Activated CD8-positive, alpha-beta memory T cell treated with anti-CD3 and anti-CD28 coated beads, Interleukin-2, amount 50 U/mL, for 24 hours (primary cell): ENCODE measurements around the gene NLRP12.
"Not testable (repeated sequence)": the region's sequence is repeated elsewhere in the genome, so short reads cannot be mapped to it uniquely, and the experiment has no call there.

Experiments used
- DNase-seq: peaks from one replicate; pipeline ENCODE4 v3.0.0-alpha.2; 2020; ENCODE audit errors: extremely low read depth

Gene NLRP12

DNA sequence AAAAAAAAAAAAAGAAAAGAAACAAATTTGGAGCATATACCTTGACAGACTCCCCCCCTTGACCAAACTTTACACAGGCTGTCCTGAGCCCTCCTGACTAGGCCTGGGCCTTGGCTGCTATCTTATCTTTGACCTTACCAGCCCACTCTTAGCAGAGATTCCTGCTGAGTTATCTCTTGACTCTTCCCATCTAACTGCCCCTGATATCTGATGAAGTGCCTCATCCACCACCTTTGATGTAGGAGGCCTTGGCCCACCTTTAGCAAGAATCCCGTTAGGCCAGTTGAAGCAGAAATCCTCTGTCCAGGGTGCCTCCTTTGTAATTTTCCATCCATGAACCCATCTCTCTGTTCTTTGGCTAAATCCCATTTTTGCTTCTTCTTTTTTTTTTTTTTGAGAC is 43.6 kb downstream of the NLRP12 start:
- no peak for DNase-seq

DNA sequence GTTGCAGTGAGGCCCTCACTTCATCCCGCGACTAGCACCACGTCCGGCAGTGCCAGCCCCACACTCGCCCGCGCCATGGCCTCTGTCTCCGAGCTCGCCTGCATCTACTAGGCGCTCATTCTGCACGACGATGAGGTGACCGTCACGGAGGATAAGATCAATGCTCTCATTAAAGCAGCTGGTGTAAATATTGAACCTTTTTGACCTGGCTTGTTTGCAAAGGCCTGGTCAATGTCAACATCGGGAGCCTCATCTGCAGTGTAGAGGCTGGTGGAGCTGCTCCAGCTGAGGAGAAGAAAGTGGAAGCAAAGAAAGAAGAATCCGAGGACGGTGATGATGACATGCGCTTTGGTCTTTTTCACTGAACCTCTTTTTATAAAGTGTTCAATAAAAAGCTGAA is 48.6 kb downstream of the NLRP12 start:
- DNase-seq = no peak

DNA sequence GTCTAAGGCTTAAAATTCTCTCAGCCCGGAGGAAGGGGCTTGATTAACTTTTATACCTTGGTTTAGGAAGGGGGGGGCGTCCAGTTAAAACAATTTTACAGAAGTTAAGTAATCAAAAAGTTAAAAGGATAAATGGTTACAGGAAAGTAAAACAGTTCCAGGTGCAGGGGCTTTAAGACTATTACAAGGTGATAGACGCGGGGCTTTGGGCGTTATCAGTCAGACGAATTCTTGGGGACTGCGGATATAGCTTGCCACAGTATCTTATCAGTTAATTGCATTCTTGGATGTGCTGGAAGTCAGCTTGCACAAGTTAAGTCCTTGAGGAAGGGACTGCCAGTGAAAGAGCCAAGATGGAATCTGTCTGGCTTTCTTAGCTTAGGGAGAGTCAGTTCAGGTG is 49.6 kb downstream of the NLRP12 start:
- DNase-seq = not testable (repeated sequence)

DNA sequence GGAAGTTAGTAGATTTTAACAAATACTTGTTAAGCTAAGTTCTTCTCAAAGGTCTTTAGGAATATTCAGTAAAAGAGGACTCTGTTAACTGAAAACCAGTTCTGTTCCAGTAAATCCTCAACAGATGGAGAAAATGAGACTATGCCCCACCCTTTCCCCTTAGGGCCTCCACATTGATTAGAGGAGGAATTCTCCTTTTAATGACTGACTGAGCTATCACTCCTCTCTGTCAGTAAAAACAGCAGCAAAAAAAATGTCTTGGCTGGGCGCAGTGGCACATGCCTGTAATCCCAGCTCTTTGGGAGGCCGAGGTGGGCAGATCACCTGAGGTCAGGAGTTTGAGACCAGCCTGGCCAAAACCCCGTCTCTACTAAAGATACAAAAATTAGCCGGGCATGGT is 50.1 kb downstream of the NLRP12 start:
- DNase-seq = no peak

DNA sequence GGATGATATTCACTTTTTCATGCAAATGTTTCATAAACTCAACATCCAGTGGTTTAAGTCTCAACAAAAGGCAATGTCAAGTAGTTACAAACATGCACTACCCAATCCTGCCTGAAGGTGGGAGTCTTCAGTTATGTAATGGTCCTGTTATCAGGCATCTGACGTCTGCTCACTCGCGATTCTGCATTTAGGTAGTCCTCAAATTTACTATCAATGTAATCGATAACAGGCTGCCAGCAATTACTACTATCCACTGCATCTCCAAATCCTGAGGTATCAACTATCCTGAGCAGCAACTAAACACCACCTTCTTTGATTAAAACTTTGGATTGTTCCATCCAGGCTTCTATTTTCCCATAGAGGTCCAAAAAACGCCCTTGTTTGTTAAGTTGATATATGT is 51.2 kb downstream of the NLRP12 start:
- peak; percentile 13 for DNase-seq

DNA sequence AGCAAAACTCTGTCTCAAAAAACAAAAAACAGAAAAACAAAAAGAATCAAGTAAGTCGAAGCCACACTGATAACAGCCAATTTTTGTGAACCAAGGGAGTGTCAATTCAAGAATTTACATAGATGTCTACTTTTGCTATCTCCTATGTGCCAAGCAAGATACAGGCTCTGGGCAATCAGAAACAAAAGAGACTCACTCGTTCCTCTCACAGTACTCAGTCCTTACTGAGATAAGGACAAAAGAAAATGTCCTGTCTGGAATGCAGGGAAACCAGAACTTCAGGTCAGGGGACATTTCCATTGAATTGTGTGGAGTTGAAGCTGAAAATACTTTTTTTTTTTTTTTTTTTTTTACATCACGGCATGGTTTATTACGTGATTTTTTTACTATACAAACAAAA is 53.0 kb downstream of the NLRP12 start:
- DNase-seq = no peak

DNA sequence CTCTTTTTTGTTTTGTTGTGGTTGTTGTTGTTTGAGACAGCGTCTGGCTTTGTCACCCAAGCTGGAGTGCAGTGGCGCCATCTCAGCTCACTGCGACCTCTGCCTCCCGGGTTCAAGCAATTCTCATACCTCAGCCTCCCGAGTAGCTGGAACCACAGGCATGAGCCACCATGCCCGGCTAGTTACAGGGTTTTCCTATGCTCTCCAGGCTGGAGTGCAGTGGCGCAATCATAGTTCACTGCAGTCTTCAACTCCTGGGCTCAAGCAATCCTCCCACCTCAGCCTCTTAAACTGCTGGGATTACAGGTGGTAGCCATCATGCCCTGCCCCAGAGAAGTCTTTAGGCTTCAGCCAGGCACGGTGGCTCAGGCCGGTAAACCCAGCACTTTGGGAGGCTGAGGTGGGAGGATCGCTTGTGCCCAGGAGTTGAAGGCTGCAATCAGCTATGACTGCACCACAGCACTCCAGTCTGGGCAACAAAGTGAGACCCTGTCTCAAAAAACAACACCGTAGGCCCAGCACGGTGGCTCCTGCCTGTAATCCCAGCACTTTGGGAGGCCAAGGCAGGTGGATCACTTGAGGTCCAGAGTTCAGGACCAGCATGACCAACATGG is 54.3 kb downstream of the NLRP12 start:
- not testable (repeated sequence) for DNase-seq

DNA sequence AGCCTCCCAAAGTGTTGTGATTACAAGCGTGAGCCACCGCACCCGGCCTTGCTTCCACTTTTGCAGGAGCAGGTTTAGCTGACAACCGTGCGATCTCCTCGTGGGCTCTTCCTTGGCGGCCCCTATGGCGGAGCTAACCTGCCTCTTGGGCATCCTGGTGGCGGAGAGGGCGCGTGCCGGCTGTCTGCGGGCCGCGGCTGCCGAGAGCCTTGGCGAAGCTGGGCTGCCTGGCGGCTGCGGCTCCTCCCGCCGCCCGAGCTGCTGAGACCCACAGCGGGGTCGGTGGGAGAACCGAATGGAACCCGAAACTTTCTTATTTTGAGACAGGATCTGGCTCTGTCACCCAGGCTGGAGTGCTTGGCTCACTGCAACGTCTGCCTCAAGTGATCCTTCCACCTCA is 55.7 kb downstream of the NLRP12 start:
- no peak for DNase-seq

DNA sequence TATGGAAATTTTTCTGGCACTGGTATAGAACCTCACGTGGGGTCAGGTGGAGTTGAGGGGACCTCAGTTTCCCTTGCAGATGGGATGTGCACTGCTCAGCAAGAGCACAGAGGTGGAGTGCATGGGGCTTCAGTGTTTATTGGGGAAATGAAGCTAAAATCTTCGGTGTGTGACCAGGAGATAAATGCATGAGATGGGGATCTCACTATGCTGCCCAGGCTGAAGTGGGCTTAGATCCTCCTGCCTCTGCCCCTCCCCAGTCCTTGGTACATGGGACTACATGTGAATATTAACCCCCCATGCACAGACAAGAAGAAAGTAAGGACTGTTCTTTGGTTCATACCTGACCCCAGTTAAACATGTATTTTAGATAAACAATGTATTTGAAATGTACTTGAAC is 65.1 kb downstream of the NLRP12 start:
- DNase-seq = not testable (repeated sequence)
